ENCODE measurements around the gene FADD.

Gene FADD

GRCh38 chr11:70202920-70203750 lies at the start of gene FADD:
TSS of gene FADD (plus strand) at chr11:70203296. CDS start at chr11:70203460, 164 bp downstream.
- no peak for FAIRE-seq
- DNase-seq (ENCODE audit: insufficient read length, low spot score): peak; percentile 79
- no peak for TF ChIP-seq CTCF (IDR thresholded peaks at IDR 0.05; ENCODE audit: insufficient read depth, missing control alignments)

GRCh38 chr11:70155386-70155785 lies 47.7 kb upstream of the FADD start:
- FAIRE-seq: no peak
- TF ChIP-seq CTCF (IDR thresholded peaks at IDR 0.05; ENCODE audit: insufficient read depth, missing control alignments): no peak
- no peak for DNase-seq (ENCODE audit: insufficient read length, low spot score)

GRCh38 chr11:70156291-70157037 lies 46.6 kb upstream of the FADD start:
- DNase-seq (ENCODE audit: insufficient read length, low spot score): no peak
- TF ChIP-seq CTCF (IDR thresholded peaks at IDR 0.05; ENCODE audit: insufficient read depth, missing control alignments): no peak
- FAIRE-seq: no peak

GRCh38 chr11:70158201-70158600 lies 44.9 kb upstream of the FADD start:
- no peak for TF ChIP-seq CTCF (IDR thresholded peaks at IDR 0.05; ENCODE audit: insufficient read depth, missing control alignments)
- DNase-seq (ENCODE audit: insufficient read length, low spot score) (no peak), FAIRE-seq (no peak)

- FAIRE-seq: no peak
- no peak for DNase-seq (ENCODE audit: insufficient read length, low spot score)
- TF ChIP-seq CTCF (IDR thresholded peaks at IDR 0.05; ENCODE audit: insufficient read depth, missing control alignments): no peak
Measured at GRCh38 chr11:70158757-70159389, 44.2 kb upstream of the FADD start.

GRCh38 chr11:70159627-70160570 lies 43.2 kb upstream of the FADD start:
- no peak for DNase-seq (ENCODE audit: insufficient read length, low spot score)
- no peak for TF ChIP-seq CTCF (IDR thresholded peaks at IDR 0.05; ENCODE audit: insufficient read depth, missing control alignments)
- FAIRE-seq: no peak

All from D721Med (cell line).